Uterus (tissue), 2 donors: ENCODE data around the gene PALD1.

Experiments
- CTCF ChIP-seq, 4 experiments: fragments of 200-600 bp in 2 of 4; fragments of 450-650 bp in 2 of 4; sonication (generic) in 2 of 4; IDR thresholded peaks; one replicate each; pipeline ENCODE4 v1.5.1; 2016 to 2019; ENCODE audit warnings: antibody characterized with exemption in 4 of 4, mild to moderate bottlenecking in 2 of 4, moderate library complexity in 1 of 4
- POLR2A ChIP-seq, 2 donors: fragments of 450-650 bp; IDR thresholded peaks; one replicate each; pipeline ENCODE4 v1.6.1; 2016; ENCODE audit warnings: antibody characterized with exemption in 2 of 2, mild to moderate bottlenecking in 1 of 2, moderate library complexity in 1 of 2

GRCh38 chr10:70474780-70475179 lies 3.8 kb upstream of the PALD1 start:
- TF ChIP-seq CTCF (IDR thresholded peaks at IDR 0.05) (no peak), POLR2A (IDR thresholded peaks at IDR 0.05) (no peak)
